Progenitor cell of endocrine pancreas (in vitro differentiated cells): ENCODE data around the gene TSTD2. TPM values are rescaled to one million over a fixed set of nuclear protein-coding genes. Genes with fewer than 3 reads are reported as not detected.
A peak's percentile ranks its signal among the peaks of the same experiment; 100 is the strongest.

Experiments
- DNase-seq: peaks from one replicate; pipeline ENCODE4 v3.0.0; 2021; ENCODE audit warnings: low spot score; ENCODE audit not compliant: unreplicated experiment
- H3K27ac Mint-ChIP-seq: 2 replicates; pipeline ENCODE4 v1.8.0; 2021; ENCODE audit warnings: mild to moderate bottlenecking, moderate library complexity, mixed read lengths
- H3K27me3 Mint-ChIP-seq: 2 replicates; pipeline ENCODE4 v1.8.0; 2021; ENCODE audit warnings: mixed read lengths
- H3K36me3 Mint-ChIP-seq: 2 replicates; pipeline ENCODE4 v1.8.0; 2022; ENCODE audit warnings: mixed read lengths; ENCODE audit not compliant: insufficient read depth
- H3K4me1 Mint-ChIP-seq: 2 replicates; pipeline ENCODE4 v1.8.0; 2021; ENCODE audit warnings: low read depth, mixed read lengths
- H3K4me3 Mint-ChIP-seq: 2 replicates; pipeline ENCODE4 v1.8.0; 2021; ENCODE audit warnings: low read depth, mild to moderate bottlenecking, moderate library complexity, mixed read lengths
- H3K9me3 Mint-ChIP-seq: 2 replicates; pipeline ENCODE4 v1.8.0; 2021; ENCODE audit warnings: low read depth, mixed read lengths
- CTCF ChIP-seq: fragments of 200-600 bp; sonication (generic); IDR thresholded peaks from one replicate; pipeline ENCODE4 v1.5.0; 2021; ENCODE audit warnings: antibody characterized with exemption, mild to moderate bottlenecking; ENCODE audit not compliant: unreplicated experiment
- total RNA-seq: library from RNA; stranded (reverse); gene quantifications from 2 replicates; pipeline ENCODE4 v1.2.1, GENCODE V29; 2021

The TSTD2 gene
- total RNA-seq, 1 donor from 2014 or later, result 44.7 TPM

- Mint-ChIP-seq H3K4me3 (no peak overlapping the region), H3K9me3 (no peaks in the 10 kb centered on the region), H3K4me1 (peaks cover 12% of the 10 kb centered on the region), H3K27ac (no peak overlapping the region), H3K36me3 (no peaks in the 10 kb centered on the region), H3K27me3 (no peaks in the 10 kb centered on the region)
- DNase-seq, result no peak
- no peak for TF ChIP-seq CTCF
Observed at GRCh38 chr9:97560851-97561250, 72.3 kb downstream of the TSTD2 start.

GRCh38 chr9:97560154-97560553 is 73.0 kb downstream of the TSTD2 start:
- no peaks in the 10 kb centered on the region for H3K36me3 Mint-ChIP-seq
- H3K4me1 Mint-ChIP-seq, result peaks cover 12% of the 10 kb centered on the region
- H3K27me3 Mint-ChIP-seq, result no peaks in the 10 kb centered on the region
- no peak overlapping the region for H3K4me3 Mint-ChIP-seq
- TF ChIP-seq CTCF, result no peak
- H3K27ac Mint-ChIP-seq, result peak overlapping the region; percentile 76
- H3K9me3 Mint-ChIP-seq, result no peaks in the 10 kb centered on the region
- no peak for DNase-seq

- TF ChIP-seq CTCF, result no peak
- H3K27ac Mint-ChIP-seq, result peak overlapping the region; percentile 4
Observed at GRCh38 chr9:97559111-97559514, 74.1 kb downstream of the TSTD2 start.

GRCh38 chr9:97558701-97559101 is 74.5 kb downstream of the TSTD2 start:
- Mint-ChIP-seq H3K27ac (peak overlapping the region; percentile 4), H3K4me3 (no peak overlapping the region), H3K9me3 (no peaks in the 10 kb centered on the region), H3K27me3 (no peaks in the 10 kb centered on the region), H3K4me1 (peaks cover 5% of the 10 kb centered on the region), H3K36me3 (no peaks in the 10 kb centered on the region)
- DNase-seq, result no peak
- TF ChIP-seq CTCF, result no peak

More at GRCh38 chr9:97559111-97559514, 74.1 kb downstream of the TSTD2 start:
- H3K27me3 Mint-ChIP-seq, result no peaks in the 10 kb centered on the region
- no peaks in the 10 kb centered on the region for H3K36me3 Mint-ChIP-seq
- DNase-seq, result no peak
- peaks cover 9% of the 10 kb centered on the region for H3K4me1 Mint-ChIP-seq
- no peak overlapping the region for H3K4me3 Mint-ChIP-seq
- H3K9me3 Mint-ChIP-seq, result no peaks in the 10 kb centered on the region

GRCh38 chr9:97557606-97558095 is 75.5 kb downstream of the TSTD2 start:
- no peak overlapping the region for H3K27ac Mint-ChIP-seq
- H3K4me1 Mint-ChIP-seq, result peaks cover 5% of the 10 kb centered on the region
- no peaks in the 10 kb centered on the region for H3K9me3 Mint-ChIP-seq
- H3K36me3 Mint-ChIP-seq, result no peaks in the 10 kb centered on the region
- TF ChIP-seq CTCF, result no peak
- DNase-seq, result no peak
- H3K4me3 Mint-ChIP-seq, result no peak overlapping the region
- H3K27me3 Mint-ChIP-seq, result no peaks in the 10 kb centered on the region
